ENCODE measurements around the gene NFIB. TPM values are rescaled to one million over a fixed set of nuclear protein-coding genes. Genes with fewer than 3 reads are reported as not detected.

Gene NFIB
- total RNA-seq, 1 experiment from 2014 or later: 35.1 TPM

GRCh38 chr9:14286121-14286520, 27.8 kb downstream of the NFIB start:
- Histone ChIP-seq H4K20me1 (ENCODE audit: insufficient read depth) (no peaks in the 10 kb centered on the region), H3K36me3 (ENCODE audit: low read depth) (no peaks in the 10 kb centered on the region), H3K79me2 (ENCODE audit: low read depth) (peaks cover 19% of the 10 kb centered on the region; the same call in 1 of the 2 replicates), H3F3A (ENCODE audit: insufficient read depth, low read depth) (no peaks in the 10 kb centered on the region), H3K4me2 (no peak overlapping the region), H2AFZ (no peak overlapping the region), H3K4me3 (no peak overlapping the region), H3K27me3 (ENCODE audit: insufficient read depth, low read depth) (no peaks in the 10 kb centered on the region), H3K4me1 (replicated peaks; ENCODE audit: insufficient read depth) (no peaks in the 10 kb centered on the region), H3K9me3 (ENCODE audit: insufficient read depth, low read depth) (no peaks in the 10 kb centered on the region), H3K9me2 (ENCODE audit: insufficient read depth) (no peaks in the 10 kb centered on the region), H3K27ac (no peak overlapping the region)
- ChIA-PET CTCF (interaction anchor here (0.6 kb wide), 1 partner anchor 632 kb away, joined by 3 read pairs; no protein-coding TSS in a partner anchor), POLR2A (ENCODE audit: unreplicated experiment) (no interaction called here)
- no TSS peak for BruUV-seq (replicated peaks)
- intact Hi-C loops (cut with micrococcal nuclease; ENCODE audit: unreplicated experiment): no loop called here
- DNase-seq: no peak
- TF ChIP-seq EZH2 (IDR thresholded peaks at IDR 0.05; ENCODE audit: low read depth): no peak
- no peak for TF ChIP-seq CTCF (conservative IDR thresholded peaks at IDR 0.05)

GRCh38 chr9:14283276-14283675, 30.7 kb downstream of the NFIB start:
- H3K4me3 ChIP-seq: no peak overlapping the region
- H2AFZ ChIP-seq: no peak overlapping the region
- BruUV-seq (replicated peaks): no TSS peak
- no peak overlapping the region for H3K27ac ChIP-seq
- no peaks in the 10 kb centered on the region for H3F3A ChIP-seq (ENCODE audit: insufficient read depth, low read depth)
- DNase-seq: no peak
- H4K20me1 ChIP-seq (ENCODE audit: insufficient read depth): no peaks in the 10 kb centered on the region
- intact Hi-C loops (cut with micrococcal nuclease; ENCODE audit: unreplicated experiment): no loop called here
- H3K27me3 ChIP-seq (ENCODE audit: insufficient read depth, low read depth): no peaks in the 10 kb centered on the region
- ChIA-PET POLR2A (ENCODE audit: unreplicated experiment) (no interaction called here), CTCF (no interaction called here)
- 0 out of 2 replicates have a peak, but pooled peaks cover 24% of the 10 kb centered on the region for H3K79me2 ChIP-seq (ENCODE audit: low read depth)
- H3K36me3 ChIP-seq (ENCODE audit: low read depth): no peaks in the 10 kb centered on the region
- TF ChIP-seq CTCF (conservative IDR thresholded peaks at IDR 0.05) (no peak), EZH2 (IDR thresholded peaks at IDR 0.05; ENCODE audit: low read depth) (no peak)
- H3K9me3 ChIP-seq (ENCODE audit: insufficient read depth, low read depth): no peaks in the 10 kb centered on the region
- no peaks in the 10 kb centered on the region for H3K9me2 ChIP-seq (ENCODE audit: insufficient read depth)
- H3K4me1 ChIP-seq (replicated peaks; ENCODE audit: insufficient read depth): no peaks in the 10 kb centered on the region
- H3K4me2 ChIP-seq: no peak overlapping the region

GRCh38 chr9:14281876-14282275, 32.1 kb downstream of the NFIB start:
- H3K79me2 ChIP-seq (ENCODE audit: low read depth): 0 out of 2 replicates have a peak, but pooled peaks cover 20% of the 10 kb centered on the region
- BruUV-seq (replicated peaks): no TSS peak

More at GRCh38 chr9:14281876-14282275, 32.1 kb downstream of the NFIB start:
- no peak overlapping the region for H2AFZ ChIP-seq
- no peak overlapping the region for H3K4me3 ChIP-seq
- DNase-seq: no peak
- no peaks in the 10 kb centered on the region for H4K20me1 ChIP-seq (ENCODE audit: insufficient read depth)
- H3K4me1 ChIP-seq (replicated peaks; ENCODE audit: insufficient read depth): no peaks in the 10 kb centered on the region
- no peak overlapping the region for H3K4me2 ChIP-seq
- ChIA-PET CTCF (no interaction called here), POLR2A (ENCODE audit: unreplicated experiment) (no interaction called here)
- no peaks in the 10 kb centered on the region for H3F3A ChIP-seq (ENCODE audit: insufficient read depth, low read depth)
- H3K36me3 ChIP-seq (ENCODE audit: low read depth): no peaks in the 10 kb centered on the region
- H3K27me3 ChIP-seq (ENCODE audit: insufficient read depth, low read depth): no peaks in the 10 kb centered on the region
- H3K9me2 ChIP-seq (ENCODE audit: insufficient read depth): no peaks in the 10 kb centered on the region
- no peak overlapping the region for H3K27ac ChIP-seq
- no peak for TF ChIP-seq EZH2 (IDR thresholded peaks at IDR 0.05; ENCODE audit: low read depth)
- no peak for TF ChIP-seq CTCF (conservative IDR thresholded peaks at IDR 0.05)
- intact Hi-C loops (cut with micrococcal nuclease; ENCODE audit: unreplicated experiment): no loop called here
- no peaks in the 10 kb centered on the region for H3K9me3 ChIP-seq (ENCODE audit: insufficient read depth, low read depth)

Data from PC-9 (cell line).